IPS DF 6.9 (cell line): Measurements from ENCODE around the gene GTSE1.

ENCODE experiments used
- DNase-seq: peaks from one replicate; pipeline ENCODE4 v3.0.0-alpha.2; 2013; ENCODE audit warnings: low read depth, low spot score
- H3K27ac ChIP-seq: one replicate; pipeline ENCODE4 v1.5.1; 2013; ENCODE audit warnings: low read length, control low read depth
- H3K27me3 ChIP-seq: 2 replicates; pipeline ENCODE4 v1.6.1; 2013; ENCODE audit warnings: mild to moderate bottlenecking, low read length; ENCODE audit not compliant: control insufficient read depth, insufficient read depth
- H3K36me3 ChIP-seq: 2 replicates; pipeline ENCODE4 v1.6.1; 2013; ENCODE audit warnings: low read length; ENCODE audit not compliant: control insufficient read depth, insufficient read depth
- H3K4me1 ChIP-seq: 2 replicates; pipeline ENCODE4 v1.6.1; 2013; ENCODE audit warnings: low read length; ENCODE audit not compliant: control insufficient read depth, insufficient read depth
- H3K4me3 ChIP-seq: 2 replicates; pipeline ENCODE4 v1.5.1; 2013; ENCODE audit warnings: mild to moderate bottlenecking, low read length
- H3K9me3 ChIP-seq: 2 replicates; pipeline ENCODE4 v1.6.1; 2013; ENCODE audit warnings: low read length, inconsistent platforms; ENCODE audit not compliant: control insufficient read depth, insufficient read depth
- WGBS: extraction: QIAGEN DNeasy Blood & Tissue Kit; methylation state at CpG from one replicate; pipeline ENCODE4 v1.1.7; 2013; ENCODE audit warnings: mixed read lengths, missing lambda C conversion rate; ENCODE audit not compliant: insufficient read length, insufficient coverage; 5-methylcytosine and 5-hydroxymethylcytosine counted together

Gene GTSE1

GRCh38 chr22:46357711-46358520, 61.2 kb downstream of the GTSE1 start:
- peaks cover 17% of the 10 kb centered on the region for H3K36me3 ChIP-seq
- no peak for DNase-seq
- H3K4me3 ChIP-seq = no peak overlapping the region
- no peak overlapping the region for H3K27ac ChIP-seq
- H3K4me1 ChIP-seq = no peaks in the 10 kb centered on the region; the same call in 1 of the 2 replicates
- H3K27me3 ChIP-seq = no peaks in the 10 kb centered on the region
- H3K9me3 ChIP-seq = no peaks in the 10 kb centered on the region
- WGBS = no CpG with 5 or more reads among the region's 19 CpGs

GRCh38 chr22:46358766-46359165, 62.1 kb downstream of the GTSE1 start:
- Histone ChIP-seq H3K4me1 (no peaks in the 10 kb centered on the region; the same call in 1 of the 2 replicates), H3K27me3 (no peaks in the 10 kb centered on the region), H3K27ac (no peak overlapping the region), H3K4me3 (no peak overlapping the region), H3K9me3 (no peaks in the 10 kb centered on the region), H3K36me3 (peaks cover 13% of the 10 kb centered on the region)
- WGBS = no CpG with 5 or more reads among the region's 6 CpGs
- no peak for DNase-seq

GRCh38 chr22:46359362-46359761, 62.7 kb downstream of the GTSE1 start:
- peaks cover 9% of the 10 kb centered on the region for H3K36me3 ChIP-seq

GRCh38 chr22:46360097-46360496, 63.4 kb downstream of the GTSE1 start:
- Histone ChIP-seq H3K27ac (no peak overlapping the region), H3K36me3 (peaks cover 9% of the 10 kb centered on the region), H3K4me1 (no peaks in the 10 kb centered on the region; the same call in 1 of the 2 replicates), H3K4me3 (no peak overlapping the region), H3K27me3 (no peaks in the 10 kb centered on the region), H3K9me3 (no peaks in the 10 kb centered on the region)
- no CpG with 5 or more reads among the region's 5 CpGs for WGBS
- no peak for DNase-seq

More at GRCh38 chr22:46359362-46359761, 62.7 kb downstream of the GTSE1 start:
- Histone ChIP-seq H3K4me3 (no peak overlapping the region), H3K27ac (no peak overlapping the region), H3K4me1 (no peaks in the 10 kb centered on the region; the same call in 1 of the 2 replicates), H3K27me3 (no peaks in the 10 kb centered on the region), H3K9me3 (no peaks in the 10 kb centered on the region)
- no CpG with 5 or more reads among the region's 14 CpGs for WGBS
- DNase-seq = no peak

- H3K9me3 ChIP-seq = no peaks in the 10 kb centered on the region
- H3K4me3 ChIP-seq = no peak overlapping the region
- WGBS = no CpG with 5 or more reads among the region's 10 CpGs
- H3K27me3 ChIP-seq = no peaks in the 10 kb centered on the region
- no peak for DNase-seq
- no peaks in the 10 kb centered on the region; the same call in 1 of the 2 replicates for H3K4me1 ChIP-seq
- H3K27ac ChIP-seq = no peak overlapping the region
- peaks cover 9% of the 10 kb centered on the region for H3K36me3 ChIP-seq
These were observed 64.2 kb downstream of the GTSE1 start for GRCh38 chr22:46360891-46361290.

GRCh38 chr22:46361826-46362202, 65.1 kb downstream of the GTSE1 start:
- H3K4me3 ChIP-seq = no peak overlapping the region
- no peaks in the 10 kb centered on the region for H3K9me3 ChIP-seq
- H3K4me1 ChIP-seq = peaks cover 2% of the 10 kb centered on the region; the same call in 1 of the 2 replicates
- WGBS = no CpG with 5 or more reads among the region's 11 CpGs
- no peaks in the 10 kb centered on the region for H3K27me3 ChIP-seq
- DNase-seq = no peak
- peaks cover 7% of the 10 kb centered on the region for H3K36me3 ChIP-seq
- no peak overlapping the region for H3K27ac ChIP-seq

GRCh38 chr22:46362203-46362933, 65.7 kb downstream of the GTSE1 start:
- no peak overlapping the region for H3K27ac ChIP-seq
- H3K9me3 ChIP-seq = no peaks in the 10 kb centered on the region
- WGBS = no CpG with 5 or more reads among the region's 25 CpGs
- DNase-seq = no peak
- H3K4me1 ChIP-seq = peaks cover 5% of the 10 kb centered on the region; the same call in 1 of the 2 replicates
- peaks cover 3% of the 10 kb centered on the region; the same call in 1 of the 2 replicates for H3K36me3 ChIP-seq
- H3K4me3 ChIP-seq = no peak overlapping the region
- no peaks in the 10 kb centered on the region for H3K27me3 ChIP-seq

- no peaks in the 10 kb centered on the region for H3K27me3 ChIP-seq
- H3K4me1 ChIP-seq = peaks cover 7% of the 10 kb centered on the region
- DNase-seq = no peak
- H3K4me3 ChIP-seq = no peak overlapping the region
- no peaks in the 10 kb centered on the region for H3K9me3 ChIP-seq
- WGBS = no CpG with 5 or more reads among the region's 15 CpGs
- no peak overlapping the region for H3K27ac ChIP-seq
- peaks cover 2% of the 10 kb centered on the region; the same call in 1 of the 2 replicates for H3K36me3 ChIP-seq
These were observed 66.4 kb downstream of the GTSE1 start for GRCh38 chr22:46362934-46363515.

GRCh38 chr22:46363611-46364321, 67.1 kb downstream of the GTSE1 start:
- Histone ChIP-seq H3K9me3 (no peaks in the 10 kb centered on the region), H3K4me1 (peaks cover 7% of the 10 kb centered on the region), H3K4me3 (no peak overlapping the region), H3K36me3 (0 out of 2 replicates have a peak, but pooled peaks cover 2% of the 10 kb centered on the region), H3K27ac (no peak overlapping the region), H3K27me3 (no peaks in the 10 kb centered on the region)
- no peak for DNase-seq
- WGBS = no CpG with 5 or more reads among the region's 35 CpGs
